ENCODE results near the gene PRR14.
A peak's percentile ranks its signal among the peaks of the same experiment; 100 is the strongest.

The PRR14 gene

DNA sequence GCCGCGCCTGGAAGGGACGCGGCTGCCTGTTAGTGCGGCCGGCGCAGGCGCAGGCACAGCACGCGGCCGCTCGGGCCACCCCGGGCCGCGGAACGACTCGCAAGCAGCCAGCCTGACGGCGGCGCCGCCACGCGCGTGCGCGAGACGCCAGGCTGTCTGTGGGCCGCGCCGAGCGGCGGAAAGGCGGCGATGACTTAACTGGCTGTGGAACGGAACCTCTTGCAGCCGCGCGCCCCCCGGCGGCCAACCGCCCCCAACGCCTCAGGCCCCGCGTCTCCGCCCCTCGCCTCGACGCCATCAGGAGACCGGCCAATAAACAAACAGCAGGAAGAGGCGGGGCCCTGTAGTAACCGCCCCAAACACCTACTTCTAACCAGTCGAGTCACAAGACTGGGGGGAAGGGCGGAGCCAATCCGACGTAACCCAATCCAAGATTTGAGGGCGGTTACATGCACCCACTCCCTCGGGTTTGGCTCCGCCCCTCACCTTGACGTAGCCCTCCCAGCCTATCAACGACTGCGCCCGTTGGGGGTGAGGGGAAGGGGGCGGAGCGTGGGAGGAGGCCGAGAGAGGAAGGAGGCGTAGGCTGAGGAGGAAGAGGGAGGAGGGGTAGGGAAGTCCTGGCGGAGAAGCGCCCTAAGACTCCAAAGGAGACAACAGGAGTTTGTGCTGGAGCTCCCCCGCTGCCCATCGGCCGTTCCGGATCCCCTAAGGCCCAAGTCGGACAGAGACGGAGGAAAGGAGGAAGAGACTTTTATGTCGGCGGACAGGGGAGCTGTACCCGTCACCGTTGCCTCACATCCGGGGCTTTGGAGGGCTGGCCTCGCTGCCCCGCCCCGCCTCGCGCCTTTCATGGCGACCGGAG lies 7.3 kb downstream of the PRR14 start, which contains the start of gene FBRS (continued):
- no peak for TF ChIP-seq GFI1B (tag by site-specific recombination; IDR thresholded peaks at IDR 0.05)
- TF ChIP-seq ZNF830 (tag by site-specific recombination; IDR thresholded peaks at IDR 0.05; ENCODE audit: low read depth) = no peak
- TF ChIP-seq ZNF24 (tag by site-specific recombination; IDR thresholded peaks at IDR 0.05) = 0 out of 2 replicates have a peak, but pooled peaks have one; percentile 25
- TF ChIP-seq, protein P1, sequence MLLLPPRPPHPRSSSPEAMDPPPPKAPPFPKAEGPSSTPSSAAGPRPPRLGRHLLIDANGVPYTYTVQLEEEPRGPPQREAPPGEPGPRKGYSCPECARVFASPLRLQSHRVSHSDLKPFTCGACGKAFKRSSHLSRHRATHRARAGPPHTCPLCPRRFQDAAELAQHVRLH (tag by site-specific recombination; IDR thresholded peaks at IDR 0.05) = peak; percentile 93
- peak; percentile 97 for TF ChIP-seq KLF16 (tag by site-specific recombination; IDR thresholded peaks at IDR 0.05)
- TF ChIP-seq ATF2 (tag by site-specific recombination; IDR thresholded peaks at IDR 0.05; ENCODE audit: low read depth) = no peak
- peak; percentile 100 for TF ChIP-seq SP3 (tag by site-specific recombination; IDR thresholded peaks at IDR 0.05)
- TF ChIP-seq ZNF513 (tag by site-specific recombination; IDR thresholded peaks at IDR 0.05) = peak; percentile 97
- TF ChIP-seq ZNF558 (tag by site-specific recombination; IDR thresholded peaks at IDR 0.05) = no peak
- no peak for TF ChIP-seq ZNF175 (tag by site-specific recombination; IDR thresholded peaks at IDR 0.05)
- no peak for TF ChIP-seq RBAK (tag by site-specific recombination; IDR thresholded peaks at IDR 0.05)
- TF ChIP-seq GLI4 (tag by site-specific recombination; IDR thresholded peaks at IDR 0.05) = no peak
- TF ChIP-seq GLIS1 (tag by site-specific recombination; IDR thresholded peaks at IDR 0.05) = peak; percentile 33; the same call in 1 of the 2 replicates
- 0 out of 2 replicates have a peak, but pooled peaks have one; percentile 9 for TF ChIP-seq ZBTB6 (tag by site-specific recombination; IDR thresholded peaks at IDR 0.05)
- TF ChIP-seq KLF7 (tag by site-specific recombination; IDR thresholded peaks at IDR 0.05; ENCODE audit: borderline replicate concordance) = 0 out of 2 replicates have a peak, but pooled peaks have one; percentile 55
- TF ChIP-seq ZNF26 (tag by site-specific recombination; IDR thresholded peaks at IDR 0.05) = no peak
- TF ChIP-seq ZNF366 (tag by site-specific recombination; conservative IDR thresholded peaks at IDR 0.05) = peak; percentile 78
- no peak for TF ChIP-seq ZNF544 (tag by site-specific recombination; IDR thresholded peaks at IDR 0.05)
- TF ChIP-seq ZNF10 (tag by site-specific recombination; IDR thresholded peaks at IDR 0.05) = peak; percentile 68
- peak; percentile 99 for TF ChIP-seq CTCF (tag by site-specific recombination; IDR thresholded peaks at IDR 0.05)
- TF ChIP-seq, protein P2, sequence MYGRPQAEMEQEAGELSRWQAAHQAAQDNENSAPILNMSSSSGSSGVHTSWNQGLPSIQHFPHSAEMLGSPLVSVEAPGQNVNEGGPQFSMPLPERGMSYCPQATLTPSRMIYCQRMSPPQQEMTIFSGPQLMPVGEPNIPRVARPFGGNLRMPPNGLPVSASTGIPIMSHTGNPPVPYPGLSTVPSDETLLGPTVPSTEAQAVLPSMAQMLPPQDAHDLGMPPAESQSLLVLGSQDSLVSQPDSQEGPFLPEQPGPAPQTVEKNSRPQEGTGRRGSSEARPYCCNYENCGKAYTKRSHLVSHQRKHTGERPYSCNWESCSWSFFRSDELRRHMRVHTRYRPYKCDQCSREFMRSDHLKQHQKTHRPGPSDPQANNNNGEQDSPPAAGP (tag by site-specific recombination; IDR thresholded peaks at IDR 0.05) = peak; percentile 53
- peak; percentile 100 for TF ChIP-seq SP2 (tag by site-specific recombination; IDR thresholded peaks at IDR 0.05)
- TF ChIP-seq YY2 (tag by site-specific recombination; IDR thresholded peaks at IDR 0.05) = peak; percentile 75
- peak; percentile 89 for TF ChIP-seq GLIS2 (tag by site-specific recombination; IDR thresholded peaks at IDR 0.05)
- peak; percentile 36 for TF ChIP-seq ZNF843 (tag by site-specific recombination; IDR thresholded peaks at IDR 0.05)
- TF ChIP-seq ZNF621 (tag by site-specific recombination; IDR thresholded peaks at IDR 0.05) = no peak
- TF ChIP-seq TRIM28 (IDR thresholded peaks at IDR 0.05; ENCODE audit: borderline replicate concordance, low read length) = peak; percentile 92
- no peak for TF ChIP-seq ZNF274 (IDR thresholded peaks at IDR 0.05; ENCODE audit: low read length)
- no peak for TF ChIP-seq ZNF274 (tag by site-specific recombination; IDR thresholded peaks at IDR 0.05; ENCODE audit: borderline replicate concordance)
- TF ChIP-seq ZNF146 (tag by site-specific recombination; IDR thresholded peaks at IDR 0.05) = no peak
- peak; percentile 50 for TF ChIP-seq ZNF654 (tag by site-specific recombination; IDR thresholded peaks at IDR 0.05; ENCODE audit: low read depth)
- TF ChIP-seq KLF10 (tag by site-specific recombination; IDR thresholded peaks at IDR 0.05) = peak; percentile 88
